Right lobe of liver (tissue), 4 donors: ENCODE data around the gene SLC47A2.

Experiments
- CTCF ChIP-seq, 4 donors: fragments of 200-600 bp in 3 of 4; fragments of 450-650 bp in 1 of 4; IDR thresholded peaks; one replicate each; pipeline versions ENCODE4 v1.5.1 to v1.8.0; 2016 to 2022; ENCODE audit warnings: antibody characterized with exemption in 4 of 4, mild to moderate bottlenecking in 2 of 4
- POLR2A ChIP-seq: fragments of 450-650 bp; IDR thresholded peaks from one replicate; pipeline ENCODE4 v1.6.1; 2017; ENCODE audit warnings: antibody characterized with exemption, mild to moderate bottlenecking
- donor health status: DM: no; HTN: no; CAD: no.
- donor health status: DM: no; HTN: no; CAD: no.
- donor health status: DM: no; HTN: yes; CAD: no.

GRCh38 chr17:19712436-19713004 is 3.9 kb downstream of the SLC47A2 start:
- TF ChIP-seq CTCF (IDR thresholded peaks at IDR 0.05) (no peak), POLR2A (no peak)
